ENCODE data around the gene CDC42.

The CDC42 gene

GRCh38 chr1:22137004-22137720, 84.7 kb downstream of the CDC42 start:
- TF ChIP-seq ZFX (IDR thresholded peaks at IDR 0.05), result no peak
- TF ChIP-seq CTCF (conservative IDR thresholded peaks at IDR 0.05), result no peak
- no peak overlapping the region for H3K27ac ChIP-seq

- no peak overlapping the region for H3K27ac ChIP-seq
- TF ChIP-seq CTCF (conservative IDR thresholded peaks at IDR 0.05) (no peak), ZFX (IDR thresholded peaks at IDR 0.05) (no peak)
Measured at GRCh38 chr1:22139066-22139594, 86.6 kb downstream of the CDC42 start.

- TF ChIP-seq CTCF (conservative IDR thresholded peaks at IDR 0.05), result no peak
- no peak for TF ChIP-seq ZFX (IDR thresholded peaks at IDR 0.05)
- no peak overlapping the region for H3K27ac ChIP-seq
Measured at GRCh38 chr1:22139817-22140216, 87.3 kb downstream of the CDC42 start.

Measured in C4-2B (cell line).